ENCODE data around the gene DSC2.

Gene DSC2

DNA sequence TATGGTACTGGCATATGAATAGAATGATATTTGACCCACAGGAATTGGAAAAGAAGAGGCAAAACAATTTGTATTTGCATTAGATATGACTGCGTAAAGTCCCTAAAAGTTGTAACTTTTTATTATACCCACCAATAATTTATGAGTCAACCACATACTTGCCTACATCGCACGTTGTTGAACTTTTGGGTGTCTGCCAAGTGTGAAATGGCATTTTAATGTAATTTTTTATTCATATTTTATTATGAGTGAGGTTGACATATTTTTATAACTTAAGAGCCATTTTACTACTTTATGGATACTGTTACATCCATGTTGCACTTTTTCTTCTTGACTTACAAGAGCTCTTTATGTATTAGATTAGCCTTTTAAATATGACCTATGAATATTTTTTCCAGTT lies 4.6 kb downstream of the DSC2 start:
- no peak for DNase-seq

DNA sequence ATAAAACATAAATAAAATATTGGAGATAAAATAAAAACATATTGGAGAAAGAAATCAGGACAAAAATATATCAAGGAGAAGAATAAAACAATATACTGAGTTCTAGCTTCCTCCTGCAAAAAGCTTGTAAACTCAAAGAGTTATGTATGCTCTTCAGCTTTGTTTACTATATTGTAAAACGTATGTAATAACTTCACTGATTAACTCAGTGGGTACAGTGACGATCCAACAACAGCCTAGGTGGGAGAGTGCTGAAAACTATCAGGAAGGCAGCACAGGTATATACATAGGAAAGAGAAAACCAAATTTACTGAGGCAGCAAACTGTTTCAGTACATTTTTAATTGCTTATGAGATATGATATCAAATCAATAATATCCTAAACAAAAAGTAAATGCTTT lies 8.3 kb downstream of the DSC2 start:
- no peak for DNase-seq

GRCh38 chr18:31093294-31093693 lies 8.9 kb downstream of the DSC2 start:
- no peak for DNase-seq

GRCh38 chr18:31091350-31091749 lies 10.9 kb downstream of the DSC2 start:
- no peak for DNase-seq

DNA sequence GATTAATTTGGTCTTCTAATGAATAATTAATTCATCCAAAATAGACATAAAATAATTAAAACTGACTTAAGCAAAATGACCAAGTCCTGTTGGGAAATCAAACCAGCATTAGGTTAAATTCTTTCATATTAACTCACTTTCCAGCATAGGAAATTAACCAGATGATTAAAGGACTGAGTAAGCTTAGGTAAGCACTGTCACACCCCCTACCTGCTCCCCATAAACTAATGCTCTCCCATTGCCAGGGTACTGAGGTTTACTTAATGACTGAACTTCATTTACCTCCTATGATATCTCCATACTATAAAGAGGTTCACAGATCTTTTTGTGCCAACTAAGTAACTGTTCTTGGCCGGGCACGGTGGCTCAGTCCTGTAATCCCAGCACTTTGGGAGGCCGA lies 13.7 kb downstream of the DSC2 start:
- DNase-seq: no peak

- DNase-seq: no peak
Observed at GRCh38 chr18:31079973-31080372, 22.2 kb downstream of the DSC2 start.

GRCh38 chr18:31077878-31078277 lies 24.3 kb downstream of the DSC2 start:
- no peak for DNase-seq

DNA sequence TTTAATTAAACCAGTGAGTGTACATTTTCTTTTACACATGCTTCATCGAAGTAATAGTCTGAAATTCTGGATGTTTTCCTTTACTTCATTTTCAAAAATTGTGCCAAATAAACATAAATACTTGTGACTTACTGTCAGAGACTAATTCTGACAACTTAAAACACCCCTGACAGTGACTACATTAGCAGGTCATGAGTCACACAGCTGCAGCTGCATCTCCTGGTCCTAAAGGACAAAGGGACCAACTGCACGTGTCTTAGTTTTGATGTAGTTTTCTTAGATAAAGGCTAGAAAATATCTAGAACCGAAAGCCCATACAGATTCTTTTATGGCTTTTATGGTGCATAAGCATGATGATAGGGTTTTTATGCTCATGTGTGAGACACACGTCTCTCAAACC lies 30.0 kb downstream of the DSC2 start:
- DNase-seq: no peak

GRCh38 chr18:31070206-31070605 lies 32.0 kb downstream of the DSC2 start:
- no peak for DNase-seq

- no peak for DNase-seq
Observed at GRCh38 chr18:31066266-31066665, 36.0 kb downstream of the DSC2 start.

DNA sequence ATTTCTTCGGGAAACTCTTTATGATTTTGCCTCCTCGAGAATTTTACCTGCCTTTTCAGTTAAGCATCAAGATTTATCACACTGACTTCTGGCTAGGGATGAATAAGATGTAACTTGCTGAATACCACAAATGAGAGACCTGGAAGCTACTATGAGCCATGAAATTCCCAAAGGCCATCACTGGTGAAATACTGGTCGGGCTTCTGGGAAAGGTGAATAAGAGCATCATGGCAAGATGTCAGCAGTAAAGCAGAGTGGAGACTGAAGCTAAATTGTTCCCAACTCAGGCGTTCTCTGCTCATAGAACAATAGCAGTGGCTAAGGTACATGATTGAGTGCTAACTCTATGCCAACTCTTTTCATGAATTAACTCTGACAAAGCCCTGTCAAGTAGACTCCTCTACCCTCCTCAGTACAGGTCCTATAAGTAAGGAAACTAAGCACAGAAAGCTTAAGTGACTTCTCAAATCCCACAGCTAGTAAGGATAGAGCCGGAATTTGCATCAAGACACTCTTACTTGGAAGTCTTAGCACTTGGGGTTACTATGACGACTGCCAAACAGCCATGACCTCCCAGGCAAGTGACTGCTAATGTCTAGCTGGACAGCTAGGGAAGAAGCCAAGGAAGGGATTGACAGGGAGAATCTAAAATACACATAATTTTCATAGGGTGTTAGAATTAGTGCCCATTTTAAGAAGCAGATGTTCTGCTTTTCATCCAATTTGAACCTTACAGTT lies 37.0 kb downstream of the DSC2 start:
- no peak for DNase-seq

DNA sequence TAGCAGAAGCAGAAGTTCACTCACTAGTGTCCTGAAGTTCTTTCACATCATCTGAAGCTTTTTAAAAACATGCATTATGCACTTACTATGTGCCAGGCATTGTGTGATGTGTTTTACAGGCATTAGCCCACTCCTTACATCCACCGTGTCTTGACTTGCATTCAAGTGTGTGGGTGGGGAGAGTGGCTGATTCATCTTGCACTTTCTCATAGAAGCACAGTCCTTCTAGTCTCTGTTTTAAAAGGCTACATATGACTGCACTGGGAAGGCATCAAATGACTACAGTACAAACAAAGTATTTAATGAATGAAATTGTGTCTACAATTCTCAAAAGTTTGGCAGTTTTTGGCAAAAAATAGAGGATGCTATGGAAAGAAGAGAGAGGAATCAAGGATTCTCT lies 38.1 kb downstream of the DSC2 start:
- DNase-seq: no peak

- no peak for DNase-seq
Observed at GRCh38 chr18:31061945-31062344, 40.3 kb downstream of the DSC2 start.

DNA sequence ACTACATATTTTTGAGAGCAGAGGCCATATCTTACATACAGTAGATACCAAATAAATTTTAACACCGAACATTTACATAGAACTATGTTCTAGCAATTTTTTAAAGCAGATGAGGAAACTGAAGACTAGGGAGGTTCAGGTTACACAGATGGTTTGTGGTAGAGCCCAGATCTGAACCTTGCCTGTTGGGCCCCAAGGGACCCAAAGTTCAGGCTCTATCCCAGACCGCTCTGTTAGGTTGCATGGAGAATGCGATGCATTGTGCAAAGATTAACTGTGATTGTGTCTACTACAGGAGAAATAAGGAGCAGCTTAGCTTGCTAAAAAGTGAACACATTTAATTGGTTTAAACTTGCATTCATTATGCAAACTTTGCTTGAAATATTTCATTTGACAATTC lies 43.3 kb downstream of the DSC2 start:
- DNase-seq: no peak

DNA sequence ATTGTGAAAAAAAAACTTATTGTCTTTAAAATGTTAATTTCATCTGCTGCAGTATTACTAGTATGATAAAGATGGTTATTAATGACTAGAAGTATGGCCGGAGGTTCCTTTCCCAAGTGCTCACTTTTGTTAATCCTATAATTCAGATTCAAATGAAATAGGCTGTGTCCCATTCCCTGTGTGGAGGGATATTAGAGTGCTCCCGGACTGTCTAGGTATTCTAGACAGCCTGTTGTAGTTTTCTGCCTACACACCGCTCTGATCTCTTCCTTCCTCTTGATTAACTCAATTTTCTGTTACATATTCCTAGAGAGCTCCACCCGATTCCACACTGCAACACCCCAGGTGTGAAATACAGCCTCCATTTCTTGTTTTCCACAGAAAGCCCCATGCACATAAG lies 44.3 kb downstream of the DSC2 start:
- DNase-seq: no peak

DNA sequence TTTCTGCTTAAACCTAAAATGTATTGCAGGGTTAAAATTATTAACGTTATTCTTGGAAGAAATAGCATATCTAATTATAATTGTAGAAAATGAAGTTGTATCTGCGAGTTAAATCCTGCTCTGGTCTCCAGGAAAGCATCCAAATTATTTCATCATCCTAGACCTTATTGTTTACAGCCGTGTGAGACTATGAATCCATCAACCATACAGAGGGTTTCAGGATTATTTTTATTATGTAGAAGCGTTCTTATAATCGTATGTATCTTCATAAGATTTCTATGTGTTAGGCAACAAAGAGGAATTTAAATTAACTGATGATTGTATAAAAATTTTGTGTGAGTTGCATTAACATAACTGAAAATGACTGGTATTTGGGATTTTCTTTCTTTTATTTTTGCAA lies 45.2 kb downstream of the DSC2 start:
- no peak for DNase-seq

DNA sequence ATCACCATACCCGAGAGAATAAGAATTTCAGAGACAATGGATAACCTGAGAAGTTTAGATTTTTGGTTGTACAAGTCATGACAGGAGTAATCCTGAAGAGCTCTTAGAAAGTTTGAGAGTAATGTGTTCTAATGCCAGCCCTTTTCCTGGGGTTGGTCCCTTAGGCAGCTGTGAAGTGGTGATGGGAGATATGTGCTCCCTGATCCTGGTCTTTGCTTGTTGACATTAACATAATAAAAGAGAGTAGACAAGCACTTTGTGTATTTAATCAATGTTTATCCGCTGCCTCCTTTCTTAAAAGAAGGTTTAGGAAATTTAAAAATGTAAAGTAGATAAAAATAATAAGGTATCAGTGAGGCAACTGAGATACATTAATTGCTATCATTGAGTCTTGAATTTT lies 45.9 kb downstream of the DSC2 start:
- DNase-seq: no peak

GRCh38 chr18:31050635-31051034 lies 51.6 kb downstream of the DSC2 start:
- no peak for DNase-seq

DNA sequence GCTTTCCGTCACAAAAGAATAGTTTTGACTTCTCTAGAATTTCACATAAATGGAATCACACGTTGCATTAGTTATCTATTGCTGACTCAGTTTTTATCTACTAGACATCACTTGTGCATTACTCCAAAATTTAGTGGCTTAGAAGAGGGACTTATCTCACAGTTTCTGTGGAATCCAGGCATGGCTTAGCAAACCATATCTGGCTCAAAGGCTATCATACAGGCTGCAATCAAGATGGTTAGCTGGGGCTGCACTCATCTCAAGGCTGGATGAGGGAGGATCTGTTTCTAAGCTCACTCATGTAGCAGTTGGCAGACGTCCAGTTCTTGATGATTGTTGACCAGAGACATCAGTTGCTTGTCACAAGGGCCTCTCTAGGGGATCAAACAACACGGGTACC lies 53.0 kb downstream of the DSC2 start:
- no peak for DNase-seq

DNA sequence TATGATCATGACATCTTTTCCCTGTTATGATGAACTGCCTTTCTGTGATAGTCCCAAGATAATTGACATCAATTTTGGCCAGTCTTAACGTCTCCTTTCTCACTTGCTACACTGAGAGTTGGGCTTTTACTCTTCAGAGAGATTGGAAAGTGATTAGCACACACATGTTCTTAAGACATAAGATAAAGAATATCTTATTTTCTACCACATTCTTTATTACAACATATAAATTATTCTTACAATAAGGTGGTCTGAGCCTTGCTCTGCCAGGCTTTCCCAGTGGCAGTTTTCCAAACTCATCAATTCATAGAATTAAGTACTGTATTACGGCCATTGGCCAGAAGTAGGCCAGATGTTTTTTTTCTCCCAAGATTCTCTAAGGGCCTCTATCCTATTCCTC lies 54.0 kb downstream of the DSC2 start:
- no peak for DNase-seq

- no peak for DNase-seq
Observed at GRCh38 chr18:31046916-31047315, 55.3 kb downstream of the DSC2 start.

GRCh38 chr18:31045599-31045998 lies 56.6 kb downstream of the DSC2 start:
- no peak for DNase-seq

DNA sequence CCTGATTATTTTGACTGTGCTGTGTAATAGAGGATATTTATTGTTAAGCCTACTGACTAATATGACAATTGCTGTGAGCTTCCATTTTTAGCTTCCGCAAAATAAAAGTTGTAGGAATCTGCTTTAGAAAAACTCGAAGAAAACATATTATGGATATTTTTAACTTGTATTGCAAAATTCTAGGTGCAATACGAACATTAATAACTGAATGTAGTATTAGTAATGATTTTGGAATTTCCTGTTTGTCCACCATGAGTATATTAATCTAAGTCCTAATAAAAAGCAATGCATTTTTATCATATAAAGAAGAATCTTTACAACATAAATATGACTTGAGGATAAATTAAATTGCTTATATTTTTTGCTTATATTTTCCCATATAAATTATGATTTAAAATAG lies 57.3 kb downstream of the DSC2 start:
- no peak for DNase-seq

DNA sequence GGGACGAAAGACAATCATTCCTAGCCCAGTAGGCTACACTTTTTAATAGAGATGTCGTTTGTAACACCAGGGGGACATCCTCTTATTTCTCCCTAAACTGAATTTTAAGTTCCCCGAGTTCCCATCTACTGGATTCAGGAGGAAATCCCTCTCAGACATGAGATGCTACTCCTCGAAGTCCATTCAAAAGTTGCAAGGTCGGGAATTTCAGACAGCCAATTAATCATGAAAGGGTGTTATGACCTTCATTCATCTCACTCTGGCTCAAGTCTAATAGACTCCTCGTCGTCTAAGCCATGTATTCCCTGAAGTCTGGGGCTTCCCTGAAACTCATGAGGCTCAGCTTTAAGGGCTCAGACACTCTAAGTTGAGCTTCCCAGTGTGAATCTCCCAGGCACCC lies 58.5 kb downstream of the DSC2 start:
- DNase-seq: no peak

DNA sequence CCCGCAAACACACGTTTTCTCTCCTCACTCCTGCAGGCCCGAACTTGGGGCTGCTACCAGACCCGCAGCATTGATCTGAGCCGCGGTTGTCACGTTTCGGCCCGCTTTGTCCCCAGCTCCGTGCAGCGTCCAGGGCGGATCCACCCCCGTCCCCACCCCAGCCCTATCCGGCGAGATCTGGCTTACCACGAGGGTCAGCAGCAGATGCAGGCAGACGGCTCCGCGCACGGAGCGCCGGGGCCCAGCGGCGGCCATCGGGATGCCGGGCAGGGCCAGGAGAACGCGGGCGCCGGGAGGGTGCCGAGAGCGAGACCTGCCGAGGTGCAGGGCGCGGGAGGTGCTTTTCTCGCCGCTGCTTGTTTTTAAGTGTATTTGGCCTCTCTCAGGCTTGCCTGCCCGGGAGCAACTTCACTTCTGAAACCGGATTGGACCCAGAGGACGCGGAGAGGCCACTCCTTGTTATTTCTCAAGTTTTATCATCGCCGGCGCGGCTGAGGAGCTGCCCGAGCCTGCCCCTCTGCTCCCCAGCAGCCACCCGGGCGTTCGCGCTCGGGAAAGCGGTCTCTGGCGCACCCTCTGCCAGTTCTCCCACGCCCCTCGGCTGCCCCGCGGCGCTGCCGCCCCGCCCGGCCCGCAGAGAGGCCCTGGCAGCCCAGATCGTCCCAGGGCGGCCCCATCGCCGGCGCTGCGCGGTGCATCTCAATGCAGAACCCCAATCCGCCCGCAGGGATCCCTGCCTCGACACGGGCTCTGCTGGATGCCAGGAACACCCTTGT lies 59.6 kb downstream of the DSC2 start, which contains the start of gene DSC3:
Gene DSC3 (minus strand): TSS at position 337 of the 776 bp plus-strand sequence. CDS start 82 bp downstream, at position 255.
- DNase-seq: no peak
